Fibroblast of the aortic adventitia (primary cell): ENCODE data around the gene CLCN7. TPM values are rescaled to one million over a fixed set of nuclear protein-coding genes. Genes with fewer than 3 reads are reported as not detected.

Source experiments
- DNase-seq: peaks from one replicate; pipeline ENCODE4 v3.0.0-alpha.2; 2010; ENCODE audit warnings: low read depth
- H3K4me3 ChIP-seq: 2 replicates; pipeline ENCODE4 v1.5.1; 2011; ENCODE audit warnings: low read depth, mild to moderate bottlenecking, control low read depth, low read length, moderate library complexity
- CTCF ChIP-seq: IDR thresholded peaks from 2 replicates; pipeline ENCODE4 v1.5.1; 2011; ENCODE audit warnings: mild to moderate bottlenecking, low read length, control low read depth, inconsistent platforms; ENCODE audit not compliant: insufficient read depth
- total RNA-seq: library from RNA; depleted of rRNA; stranded (reverse); fragments of >200 nt; gene quantifications from 2 replicates; pipeline ENCODE4 v1.2.3, GENCODE V29; 2012; ENCODE audit warnings: low replicate concordance

The CLCN7 gene
- total RNA-seq, 1 donor, result 64.8 TPM

- no peak for TF ChIP-seq CTCF
- peak; percentile 80 for DNase-seq
- H3K4me3 ChIP-seq, result peak within 1 kb of the TSS; percentile 79
Measured at GRCh38 chr16:1492923-1493745, 18.3 kb upstream of the CLCN7 start, which contains the start of gene TELO2. Gene TELO2 (plus strand): TSS chr16:1493360. CDS start chr16:1494282, 922 bp downstream.

- no peak for TF ChIP-seq CTCF
- peak overlapping the region; percentile 62 for H3K4me3 ChIP-seq
- DNase-seq, result no peak
Measured at GRCh38 chr16:1492082-1492922, 17.5 kb upstream of the CLCN7 start.

- H3K4me3 ChIP-seq, result no peak overlapping the region
- no peak for TF ChIP-seq CTCF
- no peak for DNase-seq
Measured at GRCh38 chr16:1491327-1491726, 16.5 kb upstream of the CLCN7 start.

- no peak overlapping the region for H3K4me3 ChIP-seq
- no peak for TF ChIP-seq CTCF
- no peak for DNase-seq
Measured at GRCh38 chr16:1489077-1489476, 14.2 kb upstream of the CLCN7 start.

GRCh38 chr16:1488619-1489018, 13.8 kb upstream of the CLCN7 start, which contains the start of gene PTX4:
Gene PTX4 (minus strand): TSS chr16:1488944. CDS start chr16:1488909, 35 bp downstream.
- no peak for TF ChIP-seq CTCF
- H3K4me3 ChIP-seq, result no peak within 1 kb of the TSS

GRCh38 chr16:1488054-1488601, 13.3 kb upstream of the CLCN7 start:
- no peak for DNase-seq
- no peak for TF ChIP-seq CTCF
- H3K4me3 ChIP-seq, result no peak overlapping the region

More at GRCh38 chr16:1488619-1489018, 13.8 kb upstream of the CLCN7 start, which contains the start of gene PTX4:
- DNase-seq, result no peak
